ENCODE measurements around the gene TRIM17. TPM values are rescaled to one million over a fixed set of nuclear protein-coding genes. Genes with fewer than 3 reads are reported as not detected.

The TRIM17 gene
- total and polyA plus RNA-seq, 12 donors = 0.17 to 7.4 (median 0.96) TPM; not detected in 3

- DNase-seq = peak; percentile 96 to 99 (median 98)
- Histone ChIP-seq H3K9me3 (replicated peaks in 1 of 3) (no peaks in the 10 kb centered on the region), H3K27me3 (no peaks in the 10 kb centered on the region), H3K4me3 (no peak overlapping the region), H3K4me1 (replicated peaks in 1 of 2) (peaks cover 19 to 25% of the 10 kb centered on the region in 2 donors), H3K27ac (peak overlapping the region; percentile 87 to 99 (median 94)), H3K36me3 (replicated peaks in 1 of 2) (no peaks in the 10 kb centered on the region)
- peak in 1 of 2 donors; percentile 45 for TF ChIP-seq POLR2A (IDR thresholded peaks at IDR 0.05)
- TF ChIP-seq, protein P1, sequence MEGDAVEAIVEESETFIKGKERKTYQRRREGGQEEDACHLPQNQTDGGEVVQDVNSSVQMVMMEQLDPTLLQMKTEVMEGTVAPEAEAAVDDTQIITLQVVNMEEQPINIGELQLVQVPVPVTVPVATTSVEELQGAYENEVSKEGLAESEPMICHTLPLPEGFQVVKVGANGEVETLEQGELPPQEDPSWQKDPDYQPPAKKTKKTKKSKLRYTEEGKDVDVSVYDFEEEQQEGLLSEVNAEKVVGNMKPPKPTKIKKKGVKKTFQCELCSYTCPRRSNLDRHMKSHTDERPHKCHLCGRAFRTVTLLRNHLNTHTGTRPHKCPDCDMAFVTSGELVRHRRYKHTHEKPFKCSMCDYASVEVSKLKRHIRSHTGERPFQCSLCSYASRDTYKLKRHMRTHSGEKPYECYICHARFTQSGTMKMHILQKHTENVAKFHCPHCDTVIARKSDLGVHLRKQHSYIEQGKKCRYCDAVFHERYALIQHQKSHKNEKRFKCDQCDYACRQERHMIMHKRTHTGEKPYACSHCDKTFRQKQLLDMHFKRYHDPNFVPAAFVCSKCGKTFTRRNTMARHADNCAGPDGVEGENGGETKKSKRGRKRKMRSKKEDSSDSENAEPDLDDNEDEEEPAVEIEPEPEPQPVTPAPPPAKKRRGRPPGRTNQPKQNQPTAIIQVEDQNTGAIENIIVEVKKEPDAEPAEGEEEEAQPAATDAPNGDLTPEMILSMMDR (IDR thresholded peaks at IDR 0.05) = no peak
- intact Hi-C loops (cut with DNase I) = no loop called here
- 25 to 41% (median 35%) methylated on average over 4 to 25 of the region's 25 CpGs for WGBS, 4 donors
These were observed 41.7 kb downstream of the TRIM17 start for GRCh38 chr1:228374711-228375577.

DNA sequence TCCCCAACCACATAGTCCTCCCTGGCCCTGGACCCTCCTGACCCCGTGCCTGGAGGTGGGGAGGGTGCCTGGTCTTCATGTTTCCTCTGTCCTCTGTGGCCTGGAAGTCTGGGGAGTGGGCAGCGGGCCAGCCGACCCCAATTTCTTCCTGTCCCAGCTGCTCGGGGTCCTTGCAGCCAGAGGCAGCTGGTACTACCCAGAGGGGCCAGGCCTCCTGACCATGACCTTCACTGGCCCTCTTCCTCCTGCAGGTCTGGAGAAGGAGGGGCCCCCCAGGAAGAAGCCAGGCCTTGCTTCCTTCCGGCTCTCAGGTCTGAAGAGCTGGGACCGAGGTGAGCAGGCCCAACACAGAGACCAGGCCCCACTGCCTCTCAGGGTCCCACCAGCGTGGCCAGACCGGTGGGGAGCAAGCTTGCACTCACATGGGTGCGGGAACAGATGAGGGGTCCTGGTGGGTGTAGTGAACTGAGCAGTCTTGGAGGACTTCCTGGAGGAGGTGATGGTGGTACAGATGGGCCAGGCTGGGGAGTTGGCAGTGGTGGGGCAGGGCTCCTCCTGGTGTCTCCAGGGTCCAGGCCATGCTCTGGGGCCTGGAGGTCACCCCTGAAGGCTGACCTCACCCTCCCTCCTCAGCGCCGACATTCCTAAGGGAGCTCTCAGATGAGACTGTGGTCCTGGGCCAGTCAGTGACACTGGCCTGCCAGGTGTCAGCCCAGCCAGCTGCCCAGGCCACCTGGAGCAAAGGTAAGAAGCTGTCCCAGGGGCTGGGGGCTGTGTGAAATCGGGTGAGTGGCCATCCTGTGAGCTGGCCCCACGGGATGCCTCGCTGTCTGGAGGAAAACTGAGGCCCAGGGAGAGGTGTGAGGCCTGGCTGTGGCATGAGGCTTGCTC lies 42.7 kb downstream of the TRIM17 start:
- no peaks in the 10 kb centered on the region for H3K27me3 ChIP-seq
- H3K4me1 ChIP-seq (replicated peaks in 1 of 2) = peaks cover 16 to 25% of the 10 kb centered on the region in 2 donors
- TF ChIP-seq, protein P1 (IDR thresholded peaks at IDR 0.05) = no peak
- TF ChIP-seq POLR2A (IDR thresholded peaks at IDR 0.05) = no peak
- H3K9me3 ChIP-seq (replicated peaks in 1 of 3) = no peaks in the 10 kb centered on the region
- intact Hi-C loops (cut with DNase I) = no loop called here
- peak in 6 of 7 donors; percentile 13 to 53 (median 27) for DNase-seq
- WGBS, 4 donors = 73 to 81% (median 78%) methylated on average over 9 to 14 of the region's 14 CpGs
- no peaks in the 10 kb centered on the region for H3K36me3 ChIP-seq (replicated peaks in 1 of 2)
- no peak overlapping the region for H3K4me3 ChIP-seq
- H3K27ac ChIP-seq = peak overlapping the region; percentile 62 to 99 (median 87)

DNA sequence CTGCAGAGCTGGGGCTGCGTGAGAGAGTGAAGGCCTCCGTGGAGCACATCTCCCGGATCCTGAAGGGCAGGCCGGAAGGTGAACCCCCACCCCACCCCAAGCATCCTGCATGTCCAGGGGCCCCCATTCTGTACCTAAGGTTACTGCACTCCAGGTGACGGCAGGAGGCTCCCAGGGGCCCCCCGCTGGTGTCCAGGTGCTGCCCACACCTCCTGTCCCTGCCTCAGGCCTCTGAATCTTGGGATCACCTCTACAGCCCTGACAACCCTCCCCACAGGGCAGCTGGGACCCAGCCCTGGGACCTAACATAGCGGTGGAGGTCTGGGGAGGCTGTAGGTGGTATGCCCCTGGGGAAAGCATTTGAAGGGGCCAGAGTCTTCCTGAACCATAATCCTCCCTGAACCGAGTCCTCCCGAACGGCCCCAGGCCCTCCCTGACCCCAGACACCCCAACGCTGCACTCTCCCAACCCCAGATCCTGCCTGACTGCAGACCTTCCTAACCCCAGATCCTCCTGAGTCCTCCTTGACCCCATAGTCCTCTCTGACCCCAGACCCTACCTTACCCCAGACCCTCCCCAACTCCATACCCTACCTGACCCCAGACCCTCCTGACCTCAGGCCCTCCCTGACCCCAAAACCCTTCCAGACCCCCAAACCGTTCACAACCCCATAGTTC lies 43.5 kb downstream of the TRIM17 start:
- no peaks in the 10 kb centered on the region for H3K27me3 ChIP-seq
- intact Hi-C loops (cut with DNase I) = no loop called here
- H3K4me3 ChIP-seq = no peak overlapping the region
- no peaks in the 10 kb centered on the region for H3K9me3 ChIP-seq (replicated peaks in 1 of 3)
- peak in 4 of 7 donors; percentile 1 to 49 (median 16) for DNase-seq
- 85 to 90% (median 88%) methylated on average over 5 to 12 of the region's 12 CpGs for WGBS, 4 donors
- TF ChIP-seq POLR2A (IDR thresholded peaks at IDR 0.05) = no peak
- TF ChIP-seq, protein P1 (IDR thresholded peaks at IDR 0.05) = no peak
- H3K4me1 ChIP-seq (replicated peaks in 1 of 2) = peaks cover 17 to 29% of the 10 kb centered on the region in 2 donors
- H3K36me3 ChIP-seq (replicated peaks in 1 of 2) = no peaks in the 10 kb centered on the region
- H3K27ac ChIP-seq = peak overlapping the region in 2 of 5 donors; percentile 97 to 99

Measured in adrenal gland (tissue), 12 donors.